A549 treated with CpdA at 1 μM for 4 hours (cell line): Measurements from ENCODE around the gene CBR1. TPM values are rescaled to one million over a fixed set of nuclear protein-coding genes. Genes with fewer than 3 reads are reported as not detected.

Experiments
- total RNA-seq: library from RNA; stranded (reverse); fragments of 200-300 nt; extraction: Qiagen RNA extraction; gene quantifications from 5 replicates; pipeline ENCODE4 v1.2.3, GENCODE V29; 2022; ENCODE audit warnings: low read depth

Gene CBR1
- total RNA-seq = 169 to 198 TPM (median 179 TPM) in 5 replicates

DNA sequence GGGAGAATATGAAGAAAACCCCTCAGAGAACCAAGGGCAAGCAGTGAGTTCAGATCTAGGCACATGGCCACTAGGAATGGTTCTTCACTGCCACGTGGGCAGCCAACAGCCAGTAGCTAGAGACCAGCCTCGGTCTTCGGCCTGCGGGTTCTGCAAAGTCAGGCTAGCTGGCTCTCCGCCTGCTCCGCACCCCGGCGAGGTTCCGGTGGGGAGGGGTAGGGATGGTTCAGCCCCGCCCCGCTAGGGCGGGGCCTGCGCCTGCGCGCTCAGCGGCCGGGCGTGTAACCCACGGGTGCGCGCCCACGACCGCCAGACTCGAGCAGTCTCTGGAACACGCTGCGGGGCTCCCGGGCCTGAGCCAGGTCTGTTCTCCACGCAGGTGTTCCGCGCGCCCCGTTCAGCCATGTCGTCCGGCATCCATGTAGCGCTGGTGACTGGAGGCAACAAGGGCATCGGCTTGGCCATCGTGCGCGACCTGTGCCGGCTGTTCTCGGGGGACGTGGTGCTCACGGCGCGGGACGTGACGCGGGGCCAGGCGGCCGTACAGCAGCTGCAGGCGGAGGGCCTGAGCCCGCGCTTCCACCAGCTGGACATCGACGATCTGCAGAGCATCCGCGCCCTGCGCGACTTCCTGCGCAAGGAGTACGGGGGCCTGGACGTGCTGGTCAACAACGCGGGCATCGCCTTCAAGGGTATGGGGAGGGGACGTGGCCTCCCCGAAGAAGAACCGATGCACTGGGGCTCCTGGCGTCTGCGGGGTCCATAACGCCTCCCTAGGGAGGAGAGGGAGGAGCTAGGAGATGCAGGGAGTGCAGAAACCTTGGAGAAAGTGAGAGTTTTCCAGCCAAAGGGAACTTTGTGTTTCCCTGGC, at the start of gene CBR1:
TSS of gene CBR1 (plus strand) at position 312 of the 871 bp plus-strand sequence. CDS start at position 404, 92 bp downstream.

GRCh38 chr21:36060159-36060921, 9.5 kb upstream of the CBR1 start, which contains the start of gene SETD4:
SETD4 (minus strand) TSS chr21:36060526; CDS start chr21:36058888, 1,638 bp downstream.

Other genes starting within 250 kb of the CBR1 start
- gene SETD4, start 9.5 kb upstream of the CBR1 start, total RNA-seq = 9.7 to 12.7 TPM (median 10.5 TPM) in 5 replicates
- gene CBR3, start 65.1 kb downstream of the CBR1 start, total RNA-seq = 13.2 to 16.8 TPM (median 15.4 TPM) in 5 replicates
- gene DOP1B, start 86.8 kb downstream of the CBR1 start, total RNA-seq = 3.6 to 5.1 TPM (median 3.8 TPM) in 5 replicates